K562 (cell line): ENCODE measurements around the gene NFKBIA. TPM values are rescaled to one million over a fixed set of nuclear protein-coding genes. Genes with fewer than 3 reads are reported as not detected.

Experiments
- ATAC-seq: fragments of 200-7000 bp; cut with Tn5 transposase; 3 replicates; pipeline ENCODE4 v1.9.1; 2020; ENCODE audit warnings: moderate library complexity
- BruUV-seq: library from RNA; stranded (reverse); fragments of 400-500 nt; replicated peaks from 2 replicates; lab custom pipeline; 2021; lab: Mats Ljungman, UMichigan
- CTCF ChIA-PET: fragments of 300-600 bp; formaldehyde crosslinking; extraction: SDS; loops from one replicate; lab custom pipeline; 2021; ENCODE audit warnings: low intra/inter-chr PET ratio; lab: Yijun Ruan, JAX
- POLR2A ChIA-PET: fragments of 300-600, 350-650 bp; sonication (Branson Sonifier 250); formaldehyde crosslinking; extraction: SDS; loops from one replicate; lab custom pipeline; 2021; ENCODE audit warnings: antibody characterized with exemption, inconsistent platforms; lab: Yijun Ruan, JAX
- DNase-seq, 4 experiments: peaks; one replicate each; pipeline versions ENCODE4 v3.0.0 to v3.0.0-alpha.2; 2011 to 2018; ENCODE audit warnings: low spot score in 3 of 4, mixed read lengths in 3 of 4; ENCODE audit errors: extremely low read depth in 1 of 4
- FAIRE-seq: peaks from 2 replicates; lab custom pipeline; 2011; peaks lifted over from hg19 to GRCh38; lab: Jason Lieb, UNC
- H2AFZ ChIP-seq: 2 replicates; pipeline ENCODE4 v1.6.0; 2011; ENCODE audit warnings: low read depth, low read length, control low read depth, inconsistent platforms
- H3K27ac ChIP-seq: fragments of 200-600 bp; 3 replicates; pipeline ENCODE4 v1.8.0; 2011; ENCODE audit warnings: low read depth, mild to moderate bottlenecking, control low read depth, inconsistent platforms, low read length, moderate library complexity, mixed read lengths; ENCODE audit errors: extremely low read depth
- H3K27me3 ChIP-seq, 2 experiments: fragments of 300-600 bp in 1 of 2; 2 replicates in 1 of 2; 3 replicates in 1 of 2; pipeline versions ENCODE4 v1.6.0 to v1.8.0; 2011; ENCODE audit warnings: inconsistent platforms in 2 of 2, low read length in 2 of 2, mild to moderate bottlenecking in 1 of 2, mixed read lengths in 1 of 2, moderate library complexity in 1 of 2; ENCODE audit not compliant: control insufficient read depth in 2 of 2, insufficient read depth in 2 of 2
- H3K36me3 ChIP-seq: fragments of 300-600 bp; 3 replicates; pipeline ENCODE4 v1.8.0; 2011; ENCODE audit warnings: mild to moderate bottlenecking, low read length, inconsistent platforms; ENCODE audit not compliant: control insufficient read depth, insufficient read depth
- H3K4me1 ChIP-seq, 2 experiments: fragments of 200-600 bp in 1 of 2; replicated peaks in 1 of 2; 2 replicates in 1 of 2; 3 replicates in 1 of 2; pipeline versions ENCODE4 v1.5.1 to v1.8.0; 2011; ENCODE audit warnings: inconsistent platforms in 2 of 2, low read length in 2 of 2, mild to moderate bottlenecking in 1 of 2, mixed read lengths in 1 of 2, moderate library complexity in 1 of 2; ENCODE audit not compliant: control insufficient read depth in 2 of 2, insufficient read depth in 2 of 2
- H3K4me2 ChIP-seq: 2 replicates; pipeline ENCODE4 v1.6.1; 2011; ENCODE audit warnings: low read length, control low read depth, inconsistent platforms, mixed read lengths; ENCODE audit not compliant: insufficient read depth
- H3K4me3 ChIP-seq: fragments of 200-600 bp; sonication (generic), shearing (Covaris generic); 2 replicates; pipeline ENCODE4 v1.5.1; 2016; ENCODE audit warnings: control low read depth, inconsistent platforms
- H3K79me2 ChIP-seq: fragments of 200-600 bp; 3 replicates; pipeline ENCODE4 v1.8.0; 2011; ENCODE audit warnings: low read length, inconsistent platforms; ENCODE audit not compliant: control insufficient read depth, insufficient read depth
- H3K9ac ChIP-seq, 2 experiments: 2 replicates each; pipeline versions ENCODE4 v1.6.0 to v1.6.1; 2011; ENCODE audit warnings: low read depth in 2 of 2, low read length in 2 of 2, control low read depth in 1 of 2, inconsistent platforms in 1 of 2, mild to moderate bottlenecking in 1 of 2, mixed read lengths in 1 of 2; ENCODE audit not compliant: insufficient read depth in 1 of 2
- H3K9me1 ChIP-seq: one replicate; pipeline ENCODE4 v1.6.0; 2011; ENCODE audit warnings: inconsistent platforms, mild to moderate bottlenecking, low read length, moderate library complexity; ENCODE audit not compliant: control insufficient read depth, insufficient read depth
- H3K9me3 ChIP-seq: replicated peaks from 2 replicates; pipeline ENCODE4 v1.5.1; 2011; ENCODE audit warnings: low read depth, low read length, inconsistent platforms; ENCODE audit not compliant: control insufficient read depth, insufficient read depth
- H4K20me1 ChIP-seq: replicated peaks from 2 replicates; pipeline ENCODE4 v1.6.1; 2011; ENCODE audit warnings: low read length, inconsistent platforms, mixed read lengths; ENCODE audit not compliant: control insufficient read depth, insufficient read depth
- ATF7 ChIP-seq: fragments of 450-650 bp; IDR thresholded peaks from 2 replicates; pipeline ENCODE4 v1.7.1; 2014; ENCODE audit warnings: mild to moderate bottlenecking, moderate library complexity
- CHD4 ChIP-seq: fragments of 200-600 bp; sonication (generic); IDR thresholded peaks from 3 replicates; pipeline ENCODE4 v1.6.1; 2012; ENCODE audit warnings: low read depth, mild to moderate bottlenecking, mixed read lengths, low read length, inconsistent platforms; ENCODE audit not compliant: insufficient read depth, insufficient replicate concordance, poor library complexity, severe bottlenecking
- DACH1 ChIP-seq: fragments of 450-650 bp; IDR thresholded peaks from 2 replicates; pipeline ENCODE4 v1.6.1; 2018; ENCODE audit not compliant: partially characterized antibody
- HOXB6 ChIP-seq: fragments of 250-450 bp; sonication (Bioruptor Pico); IDR thresholded peaks from 2 replicates; pipeline ENCODE4 v1.5.1; 2022; ENCODE audit warnings: mild to moderate bottlenecking, borderline replicate concordance
- KDM1A ChIP-seq, 2 experiments: fragments of 450-650 bp; IDR thresholded peaks; 2 replicates each; pipeline ENCODE4 v1.6.1; 2016; ENCODE audit warnings: mild to moderate bottlenecking in 2 of 2
- L3MBTL2 ChIP-seq: fragments of 450-650 bp; IDR thresholded peaks from 2 replicates; pipeline ENCODE4 v1.6.1; 2016; ENCODE audit warnings: mild to moderate bottlenecking, moderate library complexity
- LEF1 ChIP-seq: fragments of 450-650 bp; IDR thresholded peaks from 2 replicates; pipeline ENCODE4 v1.6.1; 2016; ENCODE audit warnings: mild to moderate bottlenecking
- MECOM ChIP-seq: fragments of 250-450 bp; sonication (Bioruptor Pico); IDR thresholded peaks from 2 replicates; pipeline ENCODE4 v1.8.0; 2022; ENCODE audit warnings: inconsistent platforms
- NCOA2 ChIP-seq, 2 experiments: fragments of 450-650 bp; IDR thresholded peaks; 2 replicates each; pipeline ENCODE4 v1.6.1; 2018; ENCODE audit warnings: mild to moderate bottlenecking in 2 of 2, moderate library complexity in 1 of 2; ENCODE audit not compliant: partially characterized antibody in 2 of 2
- NONO ChIP-seq, 2 experiments: fragments of 200-400 bp in 1 of 2; fragments of 450-650 bp in 1 of 2; formaldehyde crosslinking in 1 of 2; IDR thresholded peaks; 2 replicates each; pipeline ENCODE4 v1.6.1; 2017; ENCODE audit warnings: low read depth in 2 of 2, mild to moderate bottlenecking in 2 of 2, moderate library complexity in 2 of 2, low read length in 1 of 2
- SMAD1 ChIP-seq: fragments of 150-350 bp; IDR thresholded peaks from 2 replicates; pipeline ENCODE4 v1.6.1; 2014; ENCODE audit warnings: low read length, low read depth; ENCODE audit not compliant: partially characterized antibody
- XRCC3 ChIP-seq: fragments of 450-650 bp; IDR thresholded peaks from 2 replicates; pipeline ENCODE4 v1.6.1; 2017; ENCODE audit warnings: mild to moderate bottlenecking, moderate library complexity
- ZBTB8A ChIP-seq: fragments of 450-650 bp; IDR thresholded peaks from 2 replicates; pipeline ENCODE4 v1.6.1; 2018; ENCODE audit warnings: mild to moderate bottlenecking, moderate library complexity; ENCODE audit not compliant: partially characterized antibody
- ZKSCAN8 ChIP-seq: fragments of 200-800 bp; sonication (Bioruptor generic); IDR thresholded peaks from 2 replicates; pipeline ENCODE4 v1.6.1; 2016; ENCODE audit warnings: missing genetic modification characterization, missing compliant biosample characterization
- ZNF253 ChIP-seq: fragments of 250-450 bp; sonication (Bioruptor Pico); conservative IDR thresholded peaks from 2 replicates; pipeline ENCODE4 v1.6.1; 2021; ENCODE audit warnings: mild to moderate bottlenecking
- WGBS: fragments of 100-300 bp; shearing (Covaris generic); methylation state at CpG from one replicate; pipeline ENCODE4 v1.1.6; 2016; ENCODE audit warnings: low coverage, mixed read lengths; ENCODE audit not compliant: insufficient coverage; ENCODE audit errors: missing lambda C conversion rate; 5-methylcytosine and 5-hydroxymethylcytosine counted together
- in situ Hi-C: fragments of 300-500 bp; cut with MboI; formaldehyde crosslinking; loops from 4 replicates; pipeline ENCODE4 v1.15.0; 2018; ENCODE audit warnings: inconsistent platforms, mixed read lengths
- intact Hi-C: fragments of 100-400 bp; cut with micrococcal nuclease; formaldehyde crosslinking; loops from 2 replicates; pipeline ENCODE4 v1.14.2; 2022
- polyA plus RNA-seq, 8 experiments: library from polyadenylated mRNA; depleted of rRNA in 4 of 8; stranded (reverse) in 5 of 8; unstranded in 3 of 8; fragments of >200 nt; fragmentation: Nextera tagmentation in 2 of 8; fragmentation: Illumina TruSeq in 1 of 8; extraction: Ambion mirVana in 2 of 8; extraction: Trizol in 1 of 8; gene quantifications; 2 replicates each; pipeline versions ENCODE4 v1.2.1 to v1.2.3, GENCODE V29; 2011 to 2014; ENCODE audit warnings: inconsistent platforms in 1 of 8, missing spikeins in 1 of 8
- total RNA-seq, 7 experiments: library from RNA; depleted of rRNA in 6 of 7; stranded (reverse); fragments of >200 nt in 6 of 7; fragmentation: Illumina TruSeq in 2 of 7; extraction: Trizol in 2 of 7; gene quantifications; 2 replicates each; pipeline versions ENCODE4 v1.2.1 to v1.2.3, GENCODE V29; 2011 to 2021; ENCODE audit warnings: low replicate concordance in 1 of 7
- TF ChIP-seq, protein P1 (sequence below): fragments of 250-450 bp; sonication (Bioruptor Pico); IDR thresholded peaks from 2 replicates; pipeline ENCODE4 v1.4.0; 2020; ENCODE audit warnings: mild to moderate bottlenecking, moderate library complexity, borderline replicate concordance
- TF ChIP-seq, protein P2 (sequence below): sonication (generic); formaldehyde crosslinking; IDR thresholded peaks from 2 replicates; pipeline ENCODE4 v1.8.1; 2022; ENCODE audit warnings: missing genetic modification reagents

NFKBIA gene
- total and polyA plus RNA-seq, 9 of the 15 experiments (the other 6 are each of a cell fraction or from before 2014, with no cell fraction given), result 6.9 to 31.8 (median 18.2) TPM

DNA sequence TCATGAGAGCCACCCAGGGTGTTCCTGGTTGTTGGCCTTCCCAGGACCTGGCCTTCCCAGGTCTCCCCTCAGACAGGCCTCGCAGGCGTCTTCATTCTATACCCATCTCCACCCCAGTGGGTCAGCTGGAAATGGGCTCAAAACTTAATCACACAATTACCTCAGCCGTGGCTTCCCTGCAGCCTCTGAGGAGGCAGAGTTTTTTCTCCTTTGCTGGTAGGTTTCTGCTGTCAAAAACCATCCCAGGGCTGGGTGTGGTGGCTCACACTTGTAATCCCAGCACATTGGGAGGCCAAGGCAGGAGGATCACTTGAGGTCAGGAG is 13.2 kb downstream of the NFKBIA start:
- in situ Hi-C loops, result no loop called here
- H3K9me3 ChIP-seq, result no peaks in the 10 kb centered on the region
- peak overlapping the region; percentile 60 for H2AFZ ChIP-seq
- intact Hi-C loops, result no loop called here
- peak overlapping the region; percentile 53; the same call in 1 of the 3 replicates for H3K27ac ChIP-seq
- no peaks in the 10 kb centered on the region for H3K9me1 ChIP-seq
- no CpG with 5 or more reads among the region's 3 CpGs for WGBS
- no peaks in the 10 kb centered on the region for H3K27me3 ChIP-seq
- ATAC-seq (no peak), FAIRE-seq (no peak)
- POLR2A ChIA-PET, result interaction anchor here (6.8 kb wide), 1 partner anchor 11 kb away, joined by 49 read pairs; no protein-coding TSS in a partner anchor
- no peaks in the 10 kb centered on the region for H3K79me2 ChIP-seq
- no peak overlapping the region; the same call in 1 of the 2 replicates for H3K4me2 ChIP-seq
- no peak for TF ChIP-seq HOXB6 (CRISPR knock-in tag)
- no peak for TF ChIP-seq ZKSCAN8
- TF ChIP-seq DACH1, result no peak
- no peak for TF ChIP-seq LEF1
- TF ChIP-seq MECOM (CRISPR knock-in tag), result no peak
- TF ChIP-seq CHD4, result no peak
- TF ChIP-seq NCOA2 (IDR thresholded peaks at IDR 0.05; ENCODE audit: partially characterized antibody in 2 of 2), result no peak
- no peak for TF ChIP-seq NONO (IDR thresholded peaks at IDR 0.05; ENCODE audit: low read depth in 2 of 2, low read length in 1 of 2)
- no peak for TF ChIP-seq ZNF253 (CRISPR knock-in tag)
- TF ChIP-seq ZBTB8A, result no peak
- TF ChIP-seq SMAD1, result no peak
- 0 out of 2 replicates have a peak, but pooled peaks have one; percentile 1 for TF ChIP-seq L3MBTL2
- TF ChIP-seq KDM1A (IDR thresholded peaks at IDR 0.05), result peak in 1 of 2 experiments; percentile 3; a peak in 1 of 4 replicates
- TF ChIP-seq, protein P1, sequence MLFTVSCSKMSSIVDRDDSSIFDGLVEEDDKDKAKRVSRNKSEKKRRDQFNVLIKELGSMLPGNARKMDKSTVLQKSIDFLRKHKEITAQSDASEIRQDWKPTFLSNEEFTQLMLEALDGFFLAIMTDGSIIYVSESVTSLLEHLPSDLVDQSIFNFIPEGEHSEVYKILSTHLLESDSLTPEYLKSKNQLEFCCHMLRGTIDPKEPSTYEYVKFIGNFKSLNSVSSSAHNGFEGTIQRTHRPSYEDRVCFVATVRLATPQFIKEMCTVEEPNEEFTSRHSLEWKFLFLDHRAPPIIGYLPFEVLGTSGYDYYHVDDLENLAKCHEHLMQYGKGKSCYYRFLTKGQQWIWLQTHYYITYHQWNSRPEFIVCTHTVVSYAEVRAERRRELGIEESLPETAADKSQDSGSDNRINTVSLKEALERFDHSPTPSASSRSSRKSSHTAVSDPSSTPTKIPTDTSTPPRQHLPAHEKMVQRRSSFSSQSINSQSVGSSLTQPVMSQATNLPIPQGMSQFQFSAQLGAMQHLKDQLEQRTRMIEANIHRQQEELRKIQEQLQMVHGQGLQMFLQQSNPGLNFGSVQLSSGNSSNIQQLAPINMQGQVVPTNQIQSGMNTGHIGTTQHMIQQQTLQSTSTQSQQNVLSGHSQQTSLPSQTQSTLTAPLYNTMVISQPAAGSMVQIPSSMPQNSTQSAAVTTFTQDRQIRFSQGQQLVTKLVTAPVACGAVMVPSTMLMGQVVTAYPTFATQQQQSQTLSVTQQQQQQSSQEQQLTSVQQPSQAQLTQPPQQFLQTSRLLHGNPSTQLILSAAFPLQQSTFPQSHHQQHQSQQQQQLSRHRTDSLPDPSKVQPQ (CRISPR knock-in tag), result no peak
- TF ChIP-seq, protein P2, sequence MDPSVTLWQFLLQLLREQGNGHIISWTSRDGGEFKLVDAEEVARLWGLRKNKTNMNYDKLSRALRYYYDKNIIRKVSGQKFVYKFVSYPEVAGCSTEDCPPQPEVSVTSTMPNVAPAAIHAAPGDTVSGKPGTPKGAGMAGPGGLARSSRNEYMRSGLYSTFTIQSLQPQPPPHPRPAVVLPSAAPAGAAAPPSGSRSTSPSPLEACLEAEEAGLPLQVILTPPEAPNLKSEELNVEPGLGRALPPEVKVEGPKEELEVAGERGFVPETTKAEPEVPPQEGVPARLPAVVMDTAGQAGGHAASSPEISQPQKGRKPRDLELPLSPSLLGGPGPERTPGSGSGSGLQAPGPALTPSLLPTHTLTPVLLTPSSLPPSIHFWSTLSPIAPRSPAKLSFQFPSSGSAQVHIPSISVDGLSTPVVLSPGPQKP (CRISPR knock-in tag), result no peak
- TF ChIP-seq ATF7, result no peak
- no peak for TF ChIP-seq XRCC3
- TF ChIP-seq, all 486 proteins: peak for 2
- H4K20me1 ChIP-seq, result no peaks in the 10 kb centered on the region
- no peak for DNase-seq
- peaks cover 15 to 25% of the 10 kb centered on the region in 2 experiments; a peak in 4 of 5 replicates for H3K4me1 ChIP-seq
- no TSS peak for BruUV-seq
- CTCF ChIA-PET, result no interaction called here
- no peaks in the 10 kb centered on the region for H3K36me3 ChIP-seq
- no peak overlapping the region for H3K4me3 ChIP-seq
- peak overlapping the region in 1 of 2 experiments; percentile 76; a peak in 1 of 4 replicates for H3K9ac ChIP-seq
